Cardiac fibroblast (primary cell): Measurements from ENCODE around the gene ARPC5.

Experiments
- DNase-seq, 2 donors: peaks; one replicate each; pipeline versions ENCODE4 v3.0.0 to v3.0.0-alpha.2; 2010; ENCODE audit warnings: low read depth in 2 of 2
- H3K4me3 ChIP-seq, 2 donors: replicated peaks in 1 of 2; 1 replicate in 1 of 2; 2 replicates in 1 of 2; pipeline ENCODE4 v1.5.1; 2011; ENCODE audit warnings: low read depth in 2 of 2, low read length in 2 of 2, mild to moderate bottlenecking in 2 of 2, moderate library complexity in 1 of 2
- CTCF ChIP-seq: IDR thresholded peaks from one replicate; pipeline ENCODE4 v1.5.1; 2011; ENCODE audit warnings: low read depth, mild to moderate bottlenecking, low read length, inconsistent platforms

ARPC5 gene

DNA sequence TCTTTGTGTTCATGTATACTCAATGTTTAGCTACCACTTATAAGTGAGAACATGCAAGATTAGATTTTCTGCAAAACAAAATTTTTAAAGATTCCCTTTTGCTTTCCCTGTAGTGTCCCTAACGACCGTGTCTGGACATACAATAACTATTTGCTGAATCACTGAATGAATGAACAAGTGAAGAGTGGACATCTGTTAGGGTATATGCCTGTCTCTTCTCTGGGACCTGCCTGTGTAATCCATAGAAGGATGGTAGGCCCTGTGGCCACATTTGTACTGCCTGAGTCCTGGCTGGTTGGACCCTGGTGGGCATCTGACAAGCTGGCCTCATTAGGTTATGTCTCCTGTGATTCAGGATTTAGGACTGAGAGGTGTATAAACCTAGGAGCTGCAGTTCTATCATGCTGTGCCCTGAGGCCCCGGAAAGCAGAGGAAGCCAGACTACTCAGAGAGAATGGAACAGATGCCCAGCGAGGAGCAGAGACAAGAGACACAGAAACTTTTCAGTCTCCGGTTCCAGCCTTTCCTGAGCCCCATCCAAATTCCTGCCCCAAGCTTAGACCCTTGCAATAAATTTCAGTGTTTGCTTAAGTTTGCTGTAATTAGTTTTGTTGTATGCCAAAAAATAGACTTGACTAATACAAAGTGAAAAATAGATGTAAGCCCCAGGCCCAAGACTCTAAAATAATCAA lies 37.8 kb downstream of the ARPC5 start:
- TF ChIP-seq CTCF: no peak
- DNase-seq: no peak
- H3K4me3 ChIP-seq: no peak overlapping the region

- DNase-seq: no peak
- H3K4me3 ChIP-seq: no peak overlapping the region
- no peak for TF ChIP-seq CTCF
These were observed 39.1 kb downstream of the ARPC5 start for GRCh38 chr1:183596500-183596899.

GRCh38 chr1:183595537-183595936 lies 40.0 kb downstream of the ARPC5 start:
- no peak for DNase-seq
- H3K4me3 ChIP-seq: no peak overlapping the region
- no peak for TF ChIP-seq CTCF

DNA sequence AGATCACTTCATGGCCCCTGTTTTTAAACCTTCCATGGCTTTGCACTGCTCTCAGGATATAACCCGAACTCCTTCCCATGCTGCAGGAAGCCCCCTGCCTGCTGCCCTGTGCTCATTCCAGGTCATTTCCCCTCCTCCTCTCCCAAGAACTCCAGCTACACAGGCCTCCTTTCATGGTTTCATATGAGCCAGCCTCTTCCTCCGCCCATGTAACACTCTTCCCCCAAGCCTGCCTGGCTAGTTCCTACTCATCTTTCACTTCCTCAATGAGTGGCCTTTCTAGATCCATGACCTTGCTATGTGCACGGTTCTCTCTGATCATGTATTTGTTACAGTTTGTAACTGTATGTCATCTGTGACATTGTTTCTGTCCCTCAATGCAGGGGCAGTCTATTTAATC lies 42.2 kb downstream of the ARPC5 start:
- no peak for DNase-seq
- no peak for TF ChIP-seq CTCF
- H3K4me3 ChIP-seq: no peak overlapping the region

GRCh38 chr1:183592733-183593132 lies 42.9 kb downstream of the ARPC5 start:
- no peak overlapping the region for H3K4me3 ChIP-seq
- no peak for DNase-seq
- TF ChIP-seq CTCF: no peak

DNA sequence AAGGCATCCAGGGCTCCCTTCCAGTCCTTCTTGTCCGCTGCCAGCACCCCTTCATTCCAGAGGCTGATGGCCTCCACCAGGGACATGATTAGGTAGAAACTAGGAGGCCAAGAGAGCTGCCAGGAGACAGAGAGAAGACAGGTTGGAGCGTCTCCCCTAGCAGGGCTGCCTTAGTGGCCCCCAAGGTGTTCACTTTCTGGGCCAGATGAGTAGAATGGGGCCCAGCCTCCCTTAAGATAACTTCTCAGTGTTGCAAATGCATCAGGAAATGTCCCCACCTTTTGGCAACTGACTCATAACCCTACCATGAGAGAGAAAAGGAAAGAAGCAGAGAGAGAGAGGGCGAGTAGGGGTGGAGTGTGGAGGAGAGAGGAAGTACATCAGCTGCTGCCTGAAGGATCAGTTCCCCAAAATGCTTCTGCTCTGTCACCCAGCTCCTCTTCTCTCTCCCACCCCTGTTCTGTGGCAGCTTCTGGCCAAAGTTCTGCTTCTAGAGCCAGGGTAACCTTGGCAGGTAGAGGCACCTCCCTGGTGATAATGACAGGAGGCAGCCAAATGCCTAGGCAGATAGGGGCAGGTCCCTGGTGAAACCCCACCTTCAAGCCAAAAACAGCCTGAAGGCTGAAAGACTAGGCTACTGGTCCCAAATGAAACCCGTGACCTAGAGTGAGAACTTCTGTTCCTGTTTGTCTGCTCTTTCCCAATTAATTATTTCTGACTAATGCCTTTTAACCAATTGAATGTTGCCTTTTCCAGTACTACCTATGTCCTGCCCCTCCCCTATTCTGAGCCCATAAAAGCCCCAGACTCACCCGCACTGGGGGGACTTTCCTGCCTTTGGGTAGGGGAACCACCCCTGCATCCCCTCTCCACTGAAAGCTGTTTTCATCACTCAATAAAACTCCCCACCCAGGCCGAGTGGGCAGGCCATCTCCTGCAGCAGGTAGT lies 45.1 kb downstream of the ARPC5 start, which contains the start of gene NCF2:
Gene NCF2, minus strand, starts transcription at position 216 of the 948 bp plus-strand sequence. Its CDS starts 130 bp downstream, at position 86.
- DNase-seq: peak in 1 of 2 donors; percentile 64
- TF ChIP-seq CTCF: no peak
- H3K4me3 ChIP-seq: no peak within 1 kb of the TSS
